GM21515 (cell line): ENCODE measurements around the gene NFATC1.
A peak's percentile ranks its signal among the peaks of the same experiment; 100 is the strongest.

ENCODE experiments used
- ATAC-seq: cut with Tn5 transposase; IDR thresholded peaks from one replicate; pipeline ENCODE4 v1.9.1; 2021; ENCODE audit not compliant: unreplicated experiment

The NFATC1 gene

DNA sequence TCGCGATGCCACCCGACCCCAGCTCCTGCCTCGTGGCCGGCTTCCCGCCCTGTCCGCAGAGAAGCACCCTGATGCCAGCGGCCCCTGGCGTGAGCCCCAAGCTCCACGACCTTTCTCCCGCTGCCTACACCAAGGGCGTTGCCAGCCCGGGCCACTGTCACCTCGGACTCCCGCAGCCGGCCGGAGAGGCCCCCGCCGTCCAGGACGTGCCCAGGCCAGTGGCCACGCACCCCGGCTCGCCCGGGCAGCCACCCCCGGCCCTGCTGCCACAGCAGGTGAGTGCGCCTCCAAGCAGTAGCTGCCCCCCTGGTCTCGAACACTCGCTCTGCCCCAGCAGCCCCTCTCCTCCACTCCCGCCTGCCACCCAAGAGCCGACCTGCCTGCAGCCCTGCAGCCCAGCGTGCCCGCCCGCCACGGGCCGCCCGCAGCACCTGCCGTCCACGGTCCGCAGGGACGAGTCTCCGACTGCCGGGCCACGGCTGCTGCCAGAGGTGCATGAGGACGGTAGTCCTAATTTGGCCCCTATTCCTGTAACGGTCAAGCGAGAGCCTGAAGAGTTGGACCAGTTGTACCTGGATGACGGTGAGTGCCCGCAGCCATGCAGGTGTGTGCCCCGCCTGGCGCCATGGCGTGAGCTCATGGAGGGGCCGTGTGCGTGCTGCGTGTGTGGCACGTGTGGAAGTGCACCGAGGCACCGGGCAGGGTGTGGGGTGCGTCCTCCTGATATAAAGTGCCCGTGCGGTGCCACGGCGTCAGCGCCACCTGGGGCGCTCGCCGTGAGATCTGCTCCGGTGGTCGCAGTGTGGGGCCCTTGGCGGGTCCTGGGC is 90.8 kb downstream of the NFATC1 start:
- ATAC-seq, result no peak

DNA sequence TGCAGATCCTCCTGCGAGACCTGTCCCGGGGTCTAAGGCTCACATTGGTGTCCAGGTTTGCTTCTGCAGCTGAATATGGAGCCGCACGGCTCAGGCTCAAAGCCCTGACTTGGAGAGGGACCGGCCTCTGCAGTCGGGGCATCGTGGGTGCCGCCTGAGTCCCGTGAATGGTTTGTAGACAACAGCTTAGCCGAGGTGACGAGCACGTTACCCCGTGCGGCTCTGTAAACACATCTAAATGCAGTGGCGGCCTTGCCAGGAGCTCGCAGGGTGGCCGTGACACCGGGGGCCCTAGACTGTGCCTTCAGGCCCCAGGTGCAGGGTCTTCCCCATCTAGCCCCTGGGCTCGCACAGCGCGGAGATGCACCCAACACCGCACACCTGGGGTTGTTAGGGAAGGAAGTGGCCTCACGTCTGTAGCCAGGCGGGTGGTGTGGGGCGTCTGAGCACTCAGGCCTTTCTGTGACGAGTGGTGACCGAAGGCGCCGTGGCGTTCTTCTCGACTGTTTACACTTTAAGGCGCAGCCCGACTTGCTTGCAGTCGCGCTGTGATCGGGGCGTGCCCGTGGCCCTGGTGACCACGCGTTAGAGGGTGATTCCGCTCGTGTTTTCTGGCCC is 91.6 kb downstream of the NFATC1 start:
- no peak for ATAC-seq

DNA sequence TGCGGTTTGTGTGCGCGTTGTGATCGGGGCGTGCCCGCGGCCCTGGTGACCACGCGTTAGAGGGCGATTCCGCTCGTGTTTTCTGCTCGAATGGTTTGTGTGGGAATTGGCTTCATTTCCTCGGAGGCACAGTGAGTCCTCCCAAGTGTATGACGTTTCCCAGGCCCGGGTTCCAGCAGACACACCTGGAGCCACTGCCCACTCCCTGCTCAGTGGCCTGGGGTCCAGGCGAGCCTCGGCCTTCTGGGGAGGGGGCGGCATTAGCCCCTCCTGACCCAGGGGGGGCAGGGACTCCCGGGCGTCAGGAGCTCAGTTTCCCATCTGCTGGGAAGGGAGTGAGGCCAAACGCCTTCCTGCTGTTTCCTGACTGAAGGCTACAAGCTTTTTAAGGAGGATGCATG is 92.1 kb downstream of the NFATC1 start:
- ATAC-seq, result no peak

DNA sequence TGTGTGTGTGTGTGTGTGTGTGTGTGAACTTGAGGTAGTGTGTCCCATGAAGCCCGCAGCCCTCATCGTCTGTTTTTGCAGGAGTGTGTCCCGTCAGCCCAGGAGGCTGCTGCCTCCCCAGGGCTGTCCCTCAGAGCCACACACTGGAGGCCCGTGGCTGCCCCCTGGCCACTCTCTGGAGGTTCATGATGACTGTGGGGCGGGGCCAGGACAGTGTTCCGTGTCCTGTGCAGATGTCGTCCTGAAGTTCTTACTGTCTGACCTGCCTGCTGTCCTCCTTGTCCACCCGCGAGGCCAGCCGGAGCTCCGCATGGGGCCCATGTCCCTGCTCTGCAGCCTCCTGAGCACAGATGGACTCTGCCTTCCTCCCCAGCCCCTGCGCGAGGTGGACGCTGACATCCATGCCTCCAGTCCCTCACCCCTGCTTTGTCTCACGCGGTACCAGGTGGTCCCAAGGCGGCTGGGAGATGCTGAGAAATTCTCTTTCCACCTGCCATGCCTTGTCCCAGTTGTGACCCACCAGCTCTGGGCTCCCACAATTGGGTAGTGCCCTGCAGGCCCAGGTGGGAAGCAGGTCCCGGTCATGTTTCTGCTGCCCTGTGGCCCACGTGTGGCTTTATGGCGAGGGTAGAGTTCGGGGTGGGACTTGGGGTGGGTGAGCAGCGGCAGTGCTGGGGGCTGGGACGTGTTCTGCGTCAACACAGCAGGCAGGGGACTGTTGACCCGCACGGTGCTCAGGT is 92.8 kb downstream of the NFATC1 start:
- no peak for ATAC-seq

DNA sequence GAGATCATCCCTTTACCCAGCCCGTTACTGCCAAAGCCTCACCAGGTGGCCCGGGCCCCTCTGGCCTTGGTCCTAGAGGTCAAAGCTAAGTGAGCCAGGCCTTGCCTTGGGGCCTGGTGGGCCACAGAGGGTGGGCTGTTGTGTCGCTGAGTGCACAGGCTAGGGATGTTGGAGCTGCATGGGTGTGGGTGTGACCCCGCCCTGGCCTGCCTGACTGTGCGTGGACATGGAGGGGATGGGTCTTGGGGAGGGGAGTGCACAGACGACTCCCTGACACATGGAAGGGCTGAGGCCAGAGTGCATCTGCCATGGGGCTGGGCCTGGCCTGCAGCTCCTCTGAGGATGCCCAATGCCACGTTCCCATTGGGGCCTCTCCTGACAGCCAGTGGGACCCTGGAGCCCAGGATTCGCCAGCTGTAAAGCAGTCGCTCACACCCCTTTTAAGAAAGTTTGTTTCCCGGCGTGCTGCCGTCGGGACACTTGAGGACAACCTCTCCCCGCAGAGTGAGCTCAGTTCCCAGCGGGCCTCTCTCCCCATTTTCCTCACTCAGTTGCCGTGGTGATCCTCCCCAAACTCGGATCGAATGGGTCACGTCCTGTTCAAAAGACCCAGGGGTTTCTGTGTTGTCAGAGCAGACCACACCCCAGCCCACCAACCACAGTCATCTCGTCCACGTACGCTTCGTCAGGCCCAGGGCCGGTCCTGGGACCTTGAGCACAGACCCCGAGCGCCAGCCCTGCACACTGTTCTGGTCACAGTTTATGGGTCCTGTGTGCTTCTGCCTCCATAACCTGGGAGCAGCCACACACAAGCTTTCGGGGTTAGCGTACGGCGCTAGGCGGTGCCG is 93.5 kb downstream of the NFATC1 start:
- no peak for ATAC-seq

DNA sequence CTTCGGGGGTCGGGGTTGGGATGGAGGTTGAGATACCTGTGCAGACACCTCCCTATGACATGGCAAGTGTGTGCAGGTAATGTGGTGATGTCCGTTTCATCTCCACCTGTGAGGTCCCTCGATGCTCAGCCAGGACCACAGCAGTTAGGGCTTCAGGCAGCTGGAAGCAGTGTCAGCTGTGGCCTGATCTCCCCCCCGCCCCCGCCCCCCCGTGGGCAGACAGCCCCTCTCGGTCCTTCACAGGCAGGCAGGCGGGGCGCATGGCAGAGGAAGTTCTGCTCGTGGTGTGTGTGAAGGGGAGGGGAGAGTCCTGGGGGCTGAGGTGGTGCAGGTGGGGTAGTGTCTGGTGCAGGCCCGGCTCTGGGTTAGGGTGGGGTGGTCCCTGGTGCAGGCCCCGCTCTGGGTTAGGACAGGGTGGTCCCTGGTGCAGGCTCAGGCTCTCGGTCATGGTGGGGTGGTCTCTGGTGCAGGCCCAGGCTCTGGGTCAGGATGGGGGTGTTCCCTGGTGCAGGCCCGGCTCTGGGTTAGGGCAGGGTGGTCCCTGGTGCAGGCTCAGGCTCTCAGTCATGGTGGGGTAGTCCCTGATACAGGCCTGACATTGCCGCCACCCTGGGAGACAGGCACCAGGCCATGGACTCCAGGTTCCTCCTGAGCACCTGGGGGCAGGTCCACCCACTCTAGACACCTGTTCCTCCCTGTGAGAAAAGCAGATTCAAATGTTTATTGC is 94.3 kb downstream of the NFATC1 start:
- no peak for ATAC-seq

DNA sequence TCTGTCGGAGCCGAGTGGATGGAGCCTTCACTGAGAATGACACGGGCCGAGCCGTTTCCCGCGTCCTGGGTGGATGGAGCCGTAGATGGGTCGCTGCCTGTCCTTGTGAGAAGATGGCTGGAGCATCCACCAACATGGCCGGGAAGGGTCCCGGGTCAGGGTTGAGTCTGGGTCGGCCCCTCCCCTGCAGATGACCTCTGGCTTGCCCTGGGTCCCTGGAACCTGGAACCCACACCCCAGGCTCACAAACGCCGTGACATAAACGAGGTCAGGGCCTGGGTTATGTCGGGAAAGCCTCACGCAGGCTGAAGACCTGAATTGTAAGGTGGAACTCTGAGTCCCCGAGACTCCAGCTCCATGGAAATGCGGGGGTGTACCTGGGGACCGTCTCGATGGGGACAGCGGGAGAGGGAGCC is 94.9 kb downstream of the NFATC1 start:
- no peak for ATAC-seq

DNA sequence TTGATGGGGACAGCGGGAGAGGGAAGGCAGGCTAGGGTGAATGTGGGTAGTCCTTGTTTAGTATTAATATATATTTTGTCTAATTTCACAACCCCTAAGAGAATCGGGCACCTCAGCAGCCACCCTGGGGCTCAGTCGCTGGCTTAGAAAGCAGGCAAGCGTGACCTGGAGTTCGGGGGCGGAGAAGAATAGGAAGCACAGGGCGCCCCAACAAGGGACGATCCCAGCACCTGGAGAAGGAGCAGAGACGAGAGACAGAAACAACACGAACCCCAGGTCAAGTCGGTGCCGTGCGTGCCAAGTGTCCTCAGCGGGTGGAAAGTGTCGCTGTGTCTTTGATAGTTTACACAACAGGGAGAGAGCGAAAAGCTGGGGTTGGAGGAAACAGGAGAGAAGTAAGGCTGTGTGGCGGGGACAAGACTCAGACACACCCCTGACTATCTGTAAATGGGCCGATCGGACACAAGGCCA is 95.4 kb downstream of the NFATC1 start:
- no peak for ATAC-seq

DNA sequence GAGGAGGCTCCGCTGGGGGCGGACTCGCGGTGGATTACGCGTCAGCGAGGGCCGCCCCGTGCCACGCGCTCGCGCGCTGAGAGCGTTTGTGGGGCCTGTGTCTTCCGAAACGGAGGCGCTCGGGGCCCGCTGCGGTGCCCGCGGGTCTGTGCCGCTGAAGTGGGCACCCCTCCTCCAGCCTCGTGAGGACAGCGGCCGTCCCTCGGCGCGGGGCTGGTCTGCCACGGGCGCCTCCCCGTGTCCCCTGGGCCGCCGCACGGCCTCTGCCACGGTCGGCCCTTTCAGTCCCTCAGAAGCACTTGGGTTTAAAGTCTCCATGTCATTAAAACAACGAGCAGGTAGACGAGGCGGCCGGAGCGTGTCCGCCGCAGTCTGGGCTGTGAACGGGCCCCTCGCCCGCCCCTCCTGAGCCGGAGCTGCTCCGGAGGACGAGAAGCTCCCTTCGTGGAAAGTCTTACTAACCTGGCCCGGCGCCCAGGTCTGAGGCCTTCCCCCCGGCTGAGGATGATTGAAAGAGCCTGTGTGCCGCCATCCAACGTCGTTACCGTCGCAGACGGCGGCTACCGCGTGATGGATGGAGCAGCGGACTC is 97.6 kb downstream of the NFATC1 start:
- ATAC-seq, result no peak

DNA sequence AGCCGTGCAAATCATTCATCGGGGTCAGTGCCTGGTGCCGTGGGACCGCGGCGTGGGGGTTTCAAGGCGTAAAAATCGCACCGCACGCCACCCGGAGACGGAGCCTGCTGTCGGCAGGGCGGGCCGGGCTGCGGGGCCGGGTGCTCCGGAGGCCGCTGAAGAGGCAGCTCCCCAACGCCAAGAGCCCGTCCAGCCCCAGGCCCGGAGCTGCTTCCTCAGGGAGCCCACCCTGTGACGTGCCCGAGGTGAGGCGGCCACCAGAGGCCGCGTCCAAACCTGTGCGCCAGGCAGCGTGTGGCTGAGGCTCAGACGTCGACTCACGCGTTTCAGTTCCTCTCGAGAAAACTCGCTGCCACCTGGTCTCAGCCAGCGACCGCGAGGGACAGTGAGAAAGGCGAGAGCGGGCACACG is 98.1 kb downstream of the NFATC1 start:
- ATAC-seq, result no peak

DNA sequence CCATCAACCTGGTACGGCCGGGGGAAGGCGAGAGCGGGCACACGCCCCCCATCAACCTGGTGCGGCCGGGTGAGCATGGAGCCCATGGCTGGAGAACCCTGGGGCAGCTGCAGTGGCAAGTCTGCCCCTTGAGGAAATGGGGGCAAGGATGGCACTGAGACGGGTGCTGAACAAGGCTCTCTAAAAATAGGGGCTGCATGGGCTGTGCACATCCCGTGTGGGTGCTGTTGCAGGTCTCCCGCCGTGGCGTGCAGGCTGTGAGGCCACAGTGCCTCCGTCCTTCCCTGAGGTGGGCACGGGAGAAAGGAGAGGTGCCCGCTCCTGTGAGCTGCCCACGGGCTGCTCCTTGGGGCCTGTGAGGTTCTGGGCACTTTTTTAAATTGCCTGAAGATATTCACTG is 99.2 kb downstream of the NFATC1 start:
- ATAC-seq, result no peak

DNA sequence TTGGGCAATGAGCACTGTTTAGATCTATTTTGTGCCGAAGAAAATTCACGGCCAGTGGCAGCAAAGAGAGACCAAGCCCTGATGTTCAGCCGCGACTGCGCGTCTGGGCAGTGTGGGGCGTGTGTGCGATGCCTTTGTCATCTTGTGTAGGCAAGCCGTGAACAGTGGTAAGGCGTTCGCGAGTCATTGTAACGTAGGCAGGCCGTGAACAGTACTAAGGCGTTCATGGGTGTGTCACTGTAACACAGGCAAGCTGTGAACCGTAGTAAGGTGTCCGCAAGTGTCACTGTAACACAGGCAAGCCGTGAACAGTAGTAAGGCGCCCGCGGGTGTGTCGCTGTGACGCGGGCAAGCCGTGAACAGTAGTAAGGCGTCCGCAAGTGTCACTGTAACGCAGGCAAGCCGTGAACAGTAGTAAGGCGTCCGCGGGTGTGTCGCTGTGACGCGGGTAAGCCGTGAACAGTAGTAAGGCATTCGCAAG is 99.9 kb downstream of the NFATC1 start:
- no peak for ATAC-seq

DNA sequence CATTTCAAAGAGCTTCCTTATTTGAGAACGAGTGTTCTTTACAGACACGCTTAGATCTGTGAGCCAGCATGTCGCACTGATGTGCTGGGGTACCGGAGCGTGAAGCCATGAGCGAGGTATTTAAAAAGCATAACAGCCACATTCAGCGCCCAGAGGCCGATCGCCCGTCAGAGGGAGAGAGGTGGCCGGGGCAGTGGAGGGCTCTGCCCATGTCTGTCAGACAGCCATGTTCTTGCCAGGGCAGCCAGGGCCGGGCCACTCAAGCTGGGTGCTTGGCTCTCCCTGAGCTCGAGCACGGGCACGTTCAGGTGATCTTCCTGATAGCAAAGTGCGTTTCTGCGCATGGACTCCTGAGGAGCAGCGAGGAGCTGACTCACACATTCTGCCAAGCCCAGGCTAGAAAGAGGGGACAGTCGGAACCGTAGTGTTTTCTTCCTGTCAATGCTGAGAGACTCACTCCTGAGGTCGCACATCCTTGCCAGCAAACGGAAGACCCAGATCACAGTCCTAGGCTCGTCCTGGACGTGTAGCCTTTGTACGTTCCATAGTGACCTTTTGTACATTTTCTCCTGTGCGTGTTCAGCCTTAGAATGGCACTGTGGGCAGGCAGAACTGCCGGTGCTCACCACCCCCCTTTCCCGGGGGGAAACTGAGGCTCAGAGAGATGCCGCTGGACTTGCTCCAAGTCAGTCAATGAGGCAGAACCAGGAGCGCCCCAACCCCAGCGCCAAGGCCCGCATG is 100.7 kb downstream of the NFATC1 start:
- no peak for ATAC-seq

DNA sequence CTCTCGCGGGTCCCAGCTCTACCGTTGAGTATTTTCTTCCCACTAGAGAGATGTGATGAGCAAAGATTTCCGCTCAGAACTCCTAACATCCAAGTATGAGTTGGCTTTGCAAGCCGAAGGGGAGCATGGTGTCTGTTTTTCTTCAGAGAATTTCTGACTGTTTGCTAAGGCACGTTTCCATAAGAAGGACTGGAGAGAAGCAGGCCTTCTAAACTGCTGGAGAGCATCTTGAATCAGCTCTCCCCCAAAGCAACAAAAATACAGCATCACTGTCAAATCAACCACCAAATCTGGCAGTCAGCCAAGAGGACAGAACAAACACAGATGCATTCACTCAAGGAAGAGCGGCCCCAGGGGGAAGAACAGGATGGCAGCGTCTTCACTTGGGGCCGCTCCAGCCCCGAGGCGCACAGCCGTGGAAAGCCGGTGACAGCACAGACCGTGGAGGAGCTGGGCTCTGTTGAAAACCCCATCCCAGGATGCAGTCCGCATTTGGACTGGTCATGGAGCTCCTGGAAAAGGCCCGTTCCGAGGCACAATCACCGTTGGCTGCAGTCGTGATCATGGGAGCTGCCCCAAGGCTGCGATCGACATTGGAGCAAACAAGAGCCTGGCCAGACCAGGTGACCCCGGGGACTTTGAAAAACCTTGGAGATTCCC is 101.4 kb downstream of the NFATC1 start:
- peak; percentile 38 for ATAC-seq

DNA sequence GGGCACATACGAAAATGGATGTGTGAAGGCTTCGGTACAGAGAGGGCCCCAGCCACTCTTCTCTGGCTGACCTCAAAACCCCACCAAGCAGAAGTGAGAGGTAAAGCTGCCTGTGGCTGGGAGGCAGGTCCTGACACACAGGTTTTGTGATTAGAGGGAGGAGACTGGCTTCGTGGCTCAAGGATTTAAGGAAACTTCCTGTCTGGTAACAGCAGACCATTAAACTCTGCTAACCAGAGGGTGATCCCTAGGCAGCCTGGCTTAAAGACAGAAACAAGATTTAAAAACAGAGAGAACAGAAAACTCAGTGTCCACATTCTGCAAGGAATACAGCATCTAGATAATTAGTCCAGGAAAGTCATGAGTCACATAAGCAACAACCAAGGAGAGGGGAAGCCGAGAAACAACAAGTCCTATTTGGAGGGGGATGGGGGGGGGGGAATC is 101.9 kb downstream of the NFATC1 start:
- peak; percentile 86 for ATAC-seq

DNA sequence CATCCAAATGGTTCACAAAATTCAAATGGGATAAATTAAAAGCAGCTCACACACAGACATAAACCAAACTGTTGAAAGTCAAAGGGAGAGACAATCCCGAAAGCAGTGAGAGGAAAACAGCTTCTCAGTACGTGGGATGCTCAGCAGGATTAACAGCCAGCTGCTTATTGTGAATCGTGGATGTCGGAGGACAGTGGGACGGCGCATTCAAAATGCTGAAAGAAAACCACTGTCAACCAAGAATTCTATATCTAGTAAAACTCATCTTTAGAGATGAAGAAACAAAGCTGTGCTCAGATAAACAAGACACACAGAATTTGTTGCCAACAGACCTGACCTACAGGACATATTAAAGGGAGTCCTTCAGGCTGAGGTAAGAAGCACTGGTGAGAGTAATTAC is 102.9 kb downstream of the NFATC1 start:
- no peak for ATAC-seq

DNA sequence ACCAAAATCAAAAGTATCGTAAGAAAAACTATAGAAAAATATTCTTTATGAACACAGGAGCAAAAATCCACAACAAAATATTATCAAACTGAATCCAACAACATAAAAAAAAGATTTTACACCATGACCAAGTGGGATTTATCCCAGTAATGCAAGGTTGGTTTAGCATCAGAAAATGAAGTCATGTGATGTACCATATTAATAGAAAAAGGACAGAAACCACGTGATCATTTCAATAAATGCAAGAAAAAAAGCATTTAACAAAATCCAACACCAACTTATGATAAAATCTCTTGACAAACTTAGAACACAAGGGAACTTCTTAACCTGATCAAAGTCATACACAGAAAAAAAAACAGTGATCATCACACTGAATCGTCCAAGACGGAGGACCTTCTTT is 105.3 kb downstream of the NFATC1 start:
- ATAC-seq, result no peak

DNA sequence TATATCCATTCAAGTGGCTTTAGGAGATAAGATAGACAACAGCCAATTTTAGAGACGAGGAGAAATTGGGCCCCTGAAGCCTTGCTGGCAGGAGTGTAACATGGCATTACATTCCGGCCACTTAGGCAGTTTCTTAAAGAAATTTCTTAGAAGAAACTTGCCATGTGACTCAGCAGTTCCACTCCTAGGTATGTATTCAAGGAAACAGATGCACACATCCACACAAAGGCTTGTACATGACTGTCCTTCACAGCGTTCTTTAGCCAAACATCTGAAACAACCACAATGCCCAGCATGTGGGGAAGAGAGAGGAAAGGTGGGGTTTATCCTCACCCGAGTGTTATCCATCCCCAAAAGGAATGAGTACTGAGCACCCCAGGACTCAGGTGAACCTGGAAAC is 107.1 kb downstream of the NFATC1 start:
- ATAC-seq, result no peak
